HepG2 (cell line): ENCODE results near the gene FAM89B.
A peak's percentile ranks its signal among the peaks of the same experiment; 100 is the strongest.

Source experiments
- CHD2 ChIP-seq: IDR thresholded peaks from 2 replicates; pipeline ENCODE4 v1.6.1; 2011; ENCODE audit warnings: low read depth, low read length, improper control_type of control experiment
- CTCF ChIP-seq: sonication (generic); formaldehyde crosslinking; IDR thresholded peaks from 2 replicates; pipeline ENCODE4 v1.5.0; 2020; ENCODE audit warnings: mild to moderate bottlenecking, missing genetic modification reagents, moderate library complexity
- ETV6 ChIP-seq: sonication (generic); formaldehyde crosslinking; conservative IDR thresholded peaks from 2 replicates; pipeline ENCODE4 v1.4.0; 2020; ENCODE audit warnings: missing genetic modification reagents
- GMEB1 ChIP-seq: sonication (generic); formaldehyde crosslinking; IDR thresholded peaks from 2 replicates; pipeline ENCODE4 v1.5.1; 2020; ENCODE audit warnings: missing genetic modification reagents, mild to moderate bottlenecking, borderline replicate concordance
- PHF21A ChIP-seq: sonication (generic); formaldehyde crosslinking; IDR thresholded peaks from 2 replicates; pipeline ENCODE4 v1.5.0; 2020; ENCODE audit warnings: mild to moderate bottlenecking, missing genetic modification reagents
- RNF219 ChIP-seq: sonication (generic); formaldehyde crosslinking; IDR thresholded peaks from 2 replicates; pipeline ENCODE4 v1.5.0; 2020; ENCODE audit warnings: mild to moderate bottlenecking, missing genetic modification reagents
- SUZ12 ChIP-seq: fragments of 150-350 bp; IDR thresholded peaks from 2 replicates; pipeline ENCODE4 v1.6.1; 2014; ENCODE audit warnings: low read depth, low read length
- TAF1 ChIP-seq: sonication (generic); formaldehyde crosslinking; IDR thresholded peaks from 2 replicates; pipeline ENCODE4 v1.4.0; 2020; ENCODE audit warnings: missing genetic modification reagents
- ZNF205 ChIP-seq: IDR thresholded peaks from 2 replicates; pipeline ENCODE4 v1.6.1; 2018; ENCODE audit warnings: missing biosample characterization, missing genetic modification reagents
- TF ChIP-seq, protein P1 (sequence below): sonication (generic); formaldehyde crosslinking; conservative IDR thresholded peaks from 2 replicates; pipeline ENCODE4 v1.8.1; 2023; ENCODE audit warnings: missing genetic modification reagents

- TF ChIP-seq GMEB1 (CRISPR knock-in tag) (no peak; the same call in 1 of the 2 replicates), RNF219 (CRISPR knock-in tag) (no peak), ZNF205 (CRISPR knock-in tag) (no peak), CHD2 (no peak), SUZ12 (no peak), CTCF (CRISPR knock-in tag) (no peak), ETV6 (CRISPR knock-in tag) (no peak), TAF1 (peak; percentile 68), PHF21A (CRISPR knock-in tag) (no peak)
- TF ChIP-seq, protein P1, sequence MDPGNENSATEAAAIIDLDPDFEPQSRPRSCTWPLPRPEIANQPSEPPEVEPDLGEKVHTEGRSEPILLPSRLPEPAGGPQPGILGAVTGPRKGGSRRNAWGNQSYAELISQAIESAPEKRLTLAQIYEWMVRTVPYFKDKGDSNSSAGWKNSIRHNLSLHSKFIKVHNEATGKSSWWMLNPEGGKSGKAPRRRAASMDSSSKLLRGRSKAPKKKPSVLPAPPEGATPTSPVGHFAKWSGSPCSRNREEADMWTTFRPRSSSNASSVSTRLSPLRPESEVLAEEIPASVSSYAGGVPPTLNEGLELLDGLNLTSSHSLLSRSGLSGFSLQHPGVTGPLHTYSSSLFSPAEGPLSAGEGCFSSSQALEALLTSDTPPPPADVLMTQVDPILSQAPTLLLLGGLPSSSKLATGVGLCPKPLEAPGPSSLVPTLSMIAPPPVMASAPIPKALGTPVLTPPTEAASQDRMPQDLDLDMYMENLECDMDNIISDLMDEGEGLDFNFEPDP (CRISPR knock-in tag), result no peak
Measured at GRCh38 chr11:65524741-65525545, 47.4 kb upstream of the FAM89B start, which contains the start of gene SCYL1.
